H1 (cell line): Measurements from ENCODE around the gene ZNF500. TPM values are rescaled to one million over a fixed set of nuclear protein-coding genes. Genes with fewer than 3 reads are reported as not detected.

Experiments
- CTCF ChIA-PET: fragments of 300-600 bp; sonication (Branson Sonifier 250); formaldehyde crosslinking; loops from one replicate; lab custom pipeline; 2021; ENCODE audit not compliant: partially characterized antibody; lab: Charles Lee
- POLR2A ChIA-PET: fragments of 300-600 bp; sonication (Branson Sonifier 250); formaldehyde crosslinking; loops from one replicate; lab custom pipeline; 2021; ENCODE audit warnings: inconsistent platforms; ENCODE audit not compliant: partially characterized antibody; lab: Charles Lee
- DNase-seq, 2 experiments: peaks; one replicate each; pipeline versions ENCODE4 v3.0.0 to v3.0.0-alpha.2; 2010 to 2022; ENCODE audit warnings: low spot score in 2 of 2, low read depth in 1 of 2, mixed read lengths in 1 of 2
- FAIRE-seq: peaks from 2 replicates; lab custom pipeline; 2011; peaks lifted over from hg19 to GRCh38; lab: Jason Lieb, UNC
- H2AFZ ChIP-seq: 2 replicates; pipeline ENCODE4 v1.8.1; 2012; ENCODE audit warnings: low read length, inconsistent platforms
- H2AK5ac ChIP-seq: 2 replicates; pipeline ENCODE4 v1.6.1; 2013; ENCODE audit warnings: low read depth, low read length
- H2BK120ac ChIP-seq: replicated peaks from 2 replicates; pipeline ENCODE3; 2013; ENCODE audit warnings: low read depth, low read length, inconsistent platforms
- H2BK12ac ChIP-seq: 2 replicates; pipeline ENCODE4 v1.6.1; 2013; ENCODE audit warnings: low read depth, low read length
- H2BK15ac ChIP-seq: 2 replicates; pipeline ENCODE4 v1.6.1; 2013; ENCODE audit warnings: low read length
- H2BK20ac ChIP-seq: 2 replicates; pipeline ENCODE4 v1.6.1; 2013; ENCODE audit warnings: low read length
- H2BK5ac ChIP-seq: 2 replicates; pipeline ENCODE4 v1.6.1; 2013; ENCODE audit warnings: low read depth, low read length
- H3K14ac ChIP-seq: 2 replicates; pipeline ENCODE4 v1.6.1; 2013; ENCODE audit warnings: inconsistent platforms; ENCODE audit not compliant: insufficient read length
- H3K18ac ChIP-seq: 2 replicates; pipeline ENCODE4 v1.6.1; 2013; ENCODE audit warnings: low read length; ENCODE audit errors: extremely low read depth
- H3K23ac ChIP-seq: 2 replicates; pipeline ENCODE4 v1.6.1; 2013; ENCODE audit warnings: inconsistent platforms; ENCODE audit not compliant: insufficient read length
- H3K23me2 ChIP-seq: 2 replicates; pipeline ENCODE4 v1.6.1; 2013; ENCODE audit warnings: low read depth, low read length
- H3K27ac ChIP-seq: 2 replicates; pipeline ENCODE4 v1.6.1; 2011; ENCODE audit warnings: low read depth, low read length, inconsistent platforms
- H3K27me3 ChIP-seq, 4 experiments: replicated peaks in 1 of 4; 1 replicate in 1 of 4; 2 replicates in 3 of 4; pipeline versions ENCODE4 v1.6.1 to v1.8.1; 2011 to 2013; ENCODE audit warnings: low read length in 3 of 4, mild to moderate bottlenecking in 3 of 4, inconsistent platforms in 2 of 4, mixed read lengths in 2 of 4, moderate library complexity in 1 of 4; ENCODE audit not compliant: control insufficient read depth in 3 of 4, insufficient read depth in 3 of 4; ENCODE audit errors: extremely low read depth in 1 of 4
- H3K36me3 ChIP-seq, 4 experiments: 2 replicates each; pipeline versions ENCODE4 v1.6.1 to v1.8.1; 2011 to 2013; ENCODE audit warnings: mild to moderate bottlenecking in 4 of 4, low read length in 3 of 4, moderate library complexity in 2 of 4, control low read depth in 1 of 4, inconsistent platforms in 1 of 4; ENCODE audit not compliant: insufficient read depth in 4 of 4, control insufficient read depth in 2 of 4
- H3K4ac ChIP-seq: replicated peaks from 2 replicates; pipeline ENCODE3; 2013; ENCODE audit warnings: low read length, low read depth, mixed read lengths, inconsistent platforms; ENCODE audit not compliant: insufficient read length
- H3K4me1 ChIP-seq, 4 experiments: replicated peaks in 1 of 4; 1 replicate in 1 of 4; 2 replicates in 3 of 4; pipeline versions ENCODE4 v1.6.1 to v1.8.1; 2011 to 2013; ENCODE audit warnings: low read length in 3 of 4, inconsistent platforms in 2 of 4, mixed read lengths in 1 of 4; ENCODE audit not compliant: insufficient read depth in 4 of 4, control insufficient read depth in 3 of 4
- H3K4me2 ChIP-seq, 2 experiments: 2 replicates each; pipeline versions ENCODE4 v1.6.1 to v1.8.1; 2011 to 2013; ENCODE audit warnings: low read depth in 2 of 2, low read length in 2 of 2, control low read depth in 1 of 2, inconsistent platforms in 1 of 2, mild to moderate bottlenecking in 1 of 2; ENCODE audit not compliant: insufficient read depth in 1 of 2
- H3K4me3 ChIP-seq, 4 experiments: fragments of 200-600, 300-600 bp in 1 of 4; sonication (generic), shearing (Covaris generic), sonication (Bioruptor Twin) in 1 of 4; 2 replicates each; pipeline versions ENCODE4 v1.5.1 to v1.8.1; 2011 to 2016; ENCODE audit warnings: low read length in 4 of 4, low read depth in 3 of 4, control low read depth in 2 of 4, inconsistent platforms in 2 of 4, mild to moderate bottlenecking in 2 of 4, mixed read lengths in 1 of 4, moderate library complexity in 1 of 4; ENCODE audit not compliant: insufficient read depth in 2 of 4; ENCODE audit errors: extremely low read depth in 1 of 4
- H3K56ac ChIP-seq: replicated peaks from 2 replicates; pipeline ENCODE3; 2013; ENCODE audit warnings: low read depth, mild to moderate bottlenecking, mixed read lengths, low read length, inconsistent platforms; ENCODE audit not compliant: insufficient read length
- H3K79me1 ChIP-seq: 2 replicates; pipeline ENCODE4 v1.6.1; 2013; ENCODE audit warnings: low read depth, low read length, control low read depth
- H3K79me2 ChIP-seq, 2 experiments: 2 replicates each; pipeline versions ENCODE4 v1.6.1 to v1.8.1; 2012 to 2013; ENCODE audit warnings: low read length in 2 of 2, mild to moderate bottlenecking in 2 of 2, inconsistent platforms in 1 of 2; ENCODE audit not compliant: insufficient read depth in 2 of 2, control insufficient read depth in 1 of 2
- H3K9ac ChIP-seq, 4 experiments: replicated peaks in 1 of 4; 1 replicate in 1 of 4; 2 replicates in 3 of 4; pipeline versions ENCODE4 v1.6.1 to v1.8.1; 2011 to 2013; ENCODE audit warnings: low read depth in 3 of 4, low read length in 3 of 4, control low read depth in 2 of 4, mild to moderate bottlenecking in 2 of 4, moderate library complexity in 2 of 4, inconsistent platforms in 1 of 4; ENCODE audit errors: extremely low read depth in 1 of 4
- H3K9me3 ChIP-seq, 2 experiments: 2 replicates each; pipeline versions ENCODE4 v1.6.1 to v1.8.1; 2012 to 2013; ENCODE audit warnings: mild to moderate bottlenecking in 2 of 2, moderate library complexity in 2 of 2, control low read depth in 1 of 2, inconsistent platforms in 1 of 2, low read depth in 1 of 2, low read length in 1 of 2, mixed read lengths in 1 of 2; ENCODE audit not compliant: insufficient read depth in 2 of 2
- H4K20me1 ChIP-seq, 2 experiments: replicated peaks in 1 of 2; 2 replicates each; pipeline versions ENCODE3 to v1.8.1; 2011 to 2013; ENCODE audit warnings: inconsistent platforms in 2 of 2, low read length in 2 of 2, mild to moderate bottlenecking in 1 of 2; ENCODE audit not compliant: insufficient read depth in 2 of 2, control insufficient read depth in 1 of 2
- H4K5ac ChIP-seq: 2 replicates; pipeline ENCODE4 v1.6.1; 2013; ENCODE audit warnings: low read length, low read depth, mixed read lengths, inconsistent platforms; ENCODE audit not compliant: insufficient read length
- H4K8ac ChIP-seq: 2 replicates; pipeline ENCODE4 v1.8.0; 2013; ENCODE audit warnings: mild to moderate bottlenecking, moderate library complexity, low read length, inconsistent platforms; ENCODE audit not compliant: insufficient read depth; ENCODE audit errors: extremely low read depth
- H4K91ac ChIP-seq: replicated peaks from 2 replicates; pipeline ENCODE3; 2013; ENCODE audit warnings: low read length, mixed read lengths, inconsistent platforms; ENCODE audit not compliant: insufficient read length
- CEBPB ChIP-seq: IDR thresholded peaks from 2 replicates; pipeline ENCODE4 v1.6.1; 2012; ENCODE audit warnings: low read depth, low read length
- CHD2 ChIP-seq: IDR thresholded peaks from 2 replicates; pipeline ENCODE4 v1.6.1; 2012; ENCODE audit warnings: low read length, improper control_type of control experiment
- EZH2 ChIP-seq: fragments of 200-600 bp; sonication (generic); IDR thresholded peaks from 2 replicates; pipeline ENCODE4 v1.7.1; 2012; ENCODE audit warnings: low read depth, mild to moderate bottlenecking, moderate library complexity, low read length, inconsistent platforms; ENCODE audit not compliant: severe bottlenecking
- KDM1A ChIP-seq: fragments of 200-600, 300-600 bp; sonication (generic); IDR thresholded peaks from 2 replicates; pipeline ENCODE4 v1.7.1; 2016; ENCODE audit warnings: mild to moderate bottlenecking, low read length, borderline replicate concordance
- NRF1 ChIP-seq: IDR thresholded peaks from 2 replicates; pipeline ENCODE4 v1.6.1; 2011; ENCODE audit warnings: mild to moderate bottlenecking, low read depth, low read length, improper control_type of control experiment
- SAP30 ChIP-seq: fragments of 300-600 bp; sonication (generic); IDR thresholded peaks from 2 replicates; pipeline ENCODE4 v1.7.1; 2012; ENCODE audit warnings: low read length, moderate library complexity, mild to moderate bottlenecking, inconsistent platforms; ENCODE audit not compliant: insufficient read depth, insufficient replicate concordance
- SIN3A ChIP-seq, 2 experiments: IDR thresholded peaks in 1 of 2; conservative IDR thresholded peaks in 1 of 2; 2 replicates each; pipeline ENCODE4 v1.6.1; 2011 to 2012; ENCODE audit warnings: low read length in 2 of 2, improper control_type of control experiment in 1 of 2, low read depth in 1 of 2, mild to moderate bottlenecking in 1 of 2
- SRF ChIP-seq: IDR thresholded peaks from 2 replicates; pipeline ENCODE4 v1.6.1; 2011; ENCODE audit warnings: mild to moderate bottlenecking, low read depth, low read length, moderate library complexity
- TBP ChIP-seq: IDR thresholded peaks from 2 replicates; pipeline ENCODE4 v1.6.1; 2011; ENCODE audit warnings: low read depth, low read length, improper control_type of control experiment
- YY1 ChIP-seq: IDR thresholded peaks from 2 replicates; pipeline ENCODE4 v1.6.1; 2011; ENCODE audit warnings: low read depth, mild to moderate bottlenecking, low read length
- WGBS, 2 experiments: shearing (Covaris generic) in 1 of 2; methylation state at CpG; one replicate each; pipeline versions ENCODE4 v1.1.6 to v1.1.7; 2013 to 2015; ENCODE audit warnings: low lambda C conversion rate in 2 of 2, mixed read lengths in 2 of 2, inconsistent platforms in 1 of 2, low coverage in 1 of 2, missing lambda C conversion rate in 1 of 2; ENCODE audit not compliant: insufficient replicate concordance in 2 of 2, insufficient coverage in 1 of 2, insufficient read length in 1 of 2; ENCODE audit errors: extremely low coverage in 1 of 2, missing lambda C conversion rate in 1 of 2; 5-methylcytosine and 5-hydroxymethylcytosine counted together
- polyA plus RNA-seq, 7 experiments: library from polyadenylated mRNA; depleted of rRNA in 3 of 7; stranded (reverse) in 5 of 7; unstranded in 2 of 7; fragments of >200 nt in 5 of 7; fragments of 200-250 nt in 2 of 7; gene quantifications; 1 replicate in 5 of 7; 2 replicates in 1 of 7; 4 replicates in 1 of 7; pipeline versions ENCODE4 v1.2.1 to v1.2.3, GENCODE V29; 2011 to 2013; ENCODE audit warnings: missing spikeins in 2 of 7, mixed read lengths in 2 of 7
- total RNA-seq: library from RNA; stranded (reverse); fragmentation: NEBNext Ultra II Directional; extraction: Animal tissue kit (Norgen Biotek cat#: 25700); gene quantifications from 2 replicates; pipeline ENCODE4 v1.2.1, GENCODE V29; 2021
- TF ChIP-seq, protein P1 (sequence below): IDR thresholded peaks from 2 replicates; pipeline ENCODE4 v1.6.1; 2011; ENCODE audit warnings: low read depth, mild to moderate bottlenecking, low read length; ENCODE audit not compliant: insufficient read depth

ZNF500 gene
- total and polyA plus RNA-seq, 2 of the 8 experiments (the other 6 are each of a cell fraction or from before 2014, with no cell fraction given): 10.3 to 10.4 TPM

- H2BK5ac ChIP-seq: no peak overlapping the region
- no peak for FAIRE-seq
- H3K4me1 ChIP-seq: peaks cover 4 to 9% (median 6%) of the 10 kb centered on the region in 4 experiments
- no peak overlapping the region for H3K4ac ChIP-seq
- 85% methylated on average over 13 of the region's 13 CpGs; no CpG with 5 or more reads in 1 of the 2 experiments for WGBS, 2 experiments
- no peaks in the 10 kb centered on the region for H3K27me3 ChIP-seq
- H2AK5ac ChIP-seq: no peak overlapping the region
- no peaks in the 10 kb centered on the region for H4K20me1 ChIP-seq
- DNase-seq: no peak
- no peak overlapping the region for H3K56ac ChIP-seq
- no peaks in the 10 kb centered on the region for H3K23me2 ChIP-seq
- no peaks in the 10 kb centered on the region for H3K9me3 ChIP-seq
- H2AFZ ChIP-seq: no peak overlapping the region
- H4K8ac ChIP-seq: peak overlapping the region; percentile 97
- peak overlapping the region; percentile 25 for H4K5ac ChIP-seq
- no peak overlapping the region for H2BK120ac ChIP-seq
- H3K9ac ChIP-seq: no peak overlapping the region
- 0 out of 2 replicates have a peak overlapping the region, but pooled peaks have one; percentile 61 for H2BK20ac ChIP-seq
- H3K4me3 ChIP-seq: no peak overlapping the region
- H3K79me1 ChIP-seq: no peaks in the 10 kb centered on the region
- H3K79me2 ChIP-seq: no peaks in the 10 kb centered on the region
- no peaks in the 10 kb centered on the region for H3K36me3 ChIP-seq
- H3K14ac ChIP-seq: no peak overlapping the region
- peak overlapping the region; percentile 33; the same call in 1 of the 2 replicates for H3K27ac ChIP-seq
- no peak overlapping the region for H3K18ac ChIP-seq
- H2BK15ac ChIP-seq: no peak overlapping the region
- no peak overlapping the region for H2BK12ac ChIP-seq
- H3K4me2 ChIP-seq: no peak overlapping the region
- peak overlapping the region; percentile 44 for H4K91ac ChIP-seq
- no peak overlapping the region for H3K23ac ChIP-seq
- ChIA-PET POLR2A (interaction anchor here (0.5 to 3.1 kb wide), 6 partner anchors 8 to 57 kb away, joined by 3 to 12 read pairs (median 4); partner anchors contain the start of genes ANKS3, DNAAF8, NUDT16L1 and SEPTIN12), CTCF (interaction anchor here (1.0 to 1.1 kb wide), 2 partner anchors 10 to 16 kb away, joined by 3 to 6 read pairs; partner anchors contain the start of genes ANKS3 and DNAAF8)
- no peak for TF ChIP-seq SRF
- TF ChIP-seq YY1: no peak
- TF ChIP-seq CHD2: no peak
- no peak for TF ChIP-seq TBP
- TF ChIP-seq CEBPB: no peak
- TF ChIP-seq EZH2: no peak
- TF ChIP-seq SAP30: no peak
- no peak for TF ChIP-seq NRF1
- TF ChIP-seq KDM1A: peak; percentile 68
- no peak for TF ChIP-seq SIN3A (conservative IDR thresholded peaks at IDR 0.05 in 1 of 2, IDR thresholded peaks at IDR 0.05 in 1 of 2; ENCODE audit: low read depth in 1 of 2, low read length in 2 of 2)
- TF ChIP-seq, protein P1, sequence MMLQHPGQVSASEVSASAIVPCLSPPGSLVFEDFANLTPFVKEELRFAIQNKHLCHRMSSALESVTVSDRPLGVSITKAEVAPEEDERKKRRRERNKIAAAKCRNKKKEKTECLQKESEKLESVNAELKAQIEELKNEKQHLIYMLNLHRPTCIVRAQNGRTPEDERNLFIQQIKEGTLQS: no peak
Measured at GRCh38 chr16:4744555-4745273, 22.2 kb downstream of the ZNF500 start.
